HG03108 (cell line): ENCODE results near the gene MAP7D1.

Experiments
- ATAC-seq: cut with Tn5 transposase; IDR thresholded peaks from one replicate; pipeline ENCODE4 v1.9.1; 2021; ENCODE audit warnings: moderate library complexity; ENCODE audit not compliant: unreplicated experiment

The MAP7D1 gene

GRCh38 chr1:36155408-36156328 lies at the start of gene MAP7D1:
Gene MAP7D1, plus strand, starts transcription at chr1:36156160. Its CDS starts 258 bp downstream, at chr1:36156418.
- peak; percentile 39 for ATAC-seq

- no peak for ATAC-seq
Measured at GRCh38 chr1:36106269-36106668, 49.7 kb upstream of the MAP7D1 start.

GRCh38 chr1:36107394-36107793 lies 48.6 kb upstream of the MAP7D1 start:
- ATAC-seq: no peak

GRCh38 chr1:36108314-36108713 lies 47.6 kb upstream of the MAP7D1 start:
- ATAC-seq: no peak

GRCh38 chr1:36109041-36109679 lies 46.8 kb upstream of the MAP7D1 start:
- no peak for ATAC-seq

GRCh38 chr1:36111151-36111550 lies 44.8 kb upstream of the MAP7D1 start:
- no peak for ATAC-seq

- ATAC-seq: no peak
Measured at GRCh38 chr1:36112823-36113222, 43.1 kb upstream of the MAP7D1 start.

- ATAC-seq: no peak
Measured at GRCh38 chr1:36114371-36114770, 41.6 kb upstream of the MAP7D1 start.

- ATAC-seq: no peak
Measured at GRCh38 chr1:36115200-36115669, 40.7 kb upstream of the MAP7D1 start.

- ATAC-seq: no peak
Measured at GRCh38 chr1:36115931-36116330, 40.0 kb upstream of the MAP7D1 start.

GRCh38 chr1:36116901-36117300 lies 39.1 kb upstream of the MAP7D1 start:
- no peak for ATAC-seq

- ATAC-seq: no peak
Measured at GRCh38 chr1:36118447-36119204, 37.3 kb upstream of the MAP7D1 start.

- no peak for ATAC-seq
Measured at GRCh38 chr1:36119456-36119855, 36.5 kb upstream of the MAP7D1 start.

GRCh38 chr1:36122062-36123030 lies 33.6 kb upstream of the MAP7D1 start:
- ATAC-seq: no peak

- no peak for ATAC-seq
Measured at GRCh38 chr1:36123356-36123755, 32.6 kb upstream of the MAP7D1 start.

GRCh38 chr1:36124404-36125128 lies 31.4 kb upstream of the MAP7D1 start:
- ATAC-seq: no peak

GRCh38 chr1:36125129-36125991 lies 30.6 kb upstream of the MAP7D1 start, which contains the start of gene COL8A2:
Gene COL8A2, minus strand, starts transcription at chr1:36125222. Its CDS starts 24,980 bp downstream, at chr1:36100242.
- no peak for ATAC-seq

- no peak for ATAC-seq
Measured at GRCh38 chr1:36126005-36126716, 29.8 kb upstream of the MAP7D1 start.
